ENCODE measurements around the gene ARPC1B. TPM values are rescaled to one million over a fixed set of nuclear protein-coding genes. Genes with fewer than 3 reads are reported as not detected.
A peak's percentile ranks its signal among the peaks of the same experiment; 100 is the strongest.

Gene ARPC1B
- total RNA-seq, 1 experiment from 2014 or later = 231 TPM

DNA sequence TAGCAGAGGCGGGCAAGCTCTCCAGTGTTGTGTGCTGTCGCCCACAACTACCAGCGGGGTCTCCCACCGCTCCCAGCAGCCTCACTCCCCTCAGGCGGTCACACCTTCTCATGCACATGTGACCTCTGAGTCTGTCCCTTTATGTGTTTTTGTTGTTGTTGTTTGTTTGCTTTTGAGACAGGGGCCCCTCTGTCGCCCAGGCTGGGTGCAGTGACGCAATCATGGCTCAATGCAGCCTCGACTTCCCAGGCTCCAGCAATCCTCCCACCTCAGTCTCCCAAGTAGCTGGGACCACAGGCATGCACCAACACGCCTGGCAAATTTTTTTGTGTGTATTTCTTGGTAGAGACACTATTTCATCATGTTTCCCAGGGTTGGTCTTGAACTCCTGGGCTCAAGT, 65.7 kb downstream of the ARPC1B start:
- Histone ChIP-seq H3K9me3 (replicated peaks) (no peaks in the 10 kb centered on the region), H3K27me3 (replicated peaks) (no peaks in the 10 kb centered on the region), H3K27ac (no peak overlapping the region), H3K4me3 (peak overlapping the region; percentile 77; the same call in 1 of the 2 replicates), H3K36me3 (peaks cover 49% of the 10 kb centered on the region), H3K4me1 (replicated peaks) (peaks cover 13% of the 10 kb centered on the region)
- DNase-seq (ENCODE audit: low read depth in 1 of 2, low spot score in 2 of 2) = no peak

Other genes starting within 250 kb of the ARPC1B start
- gene SMURF1, start 230.6 kb upstream of the ARPC1B start, total RNA-seq (2014; rRNA removed; shearing (Covaris generic)) = 19.0 and 20.3 TPM in 2 replicates
- not detected in 2 replicates for gene KPNA7, start 166.6 kb upstream of the ARPC1B start, total RNA-seq (2014; rRNA removed; shearing (Covaris generic))
- 0.41 TPM in 1 of 2 replicates, not detected in the other for gene MYH16, start 101.9 kb upstream of the ARPC1B start, total RNA-seq (2014; rRNA removed; shearing (Covaris generic))
- 186 and 242 TPM in 2 replicates for gene ARPC1A, start 48.8 kb upstream of the ARPC1B start, total RNA-seq (2014; rRNA removed; shearing (Covaris generic))
- gene PDAP1, start 33.9 kb downstream of the ARPC1B start, total RNA-seq (2014; rRNA removed; shearing (Covaris generic)) = 150 and 155 TPM in 2 replicates
- gene BUD31, start 34.2 kb downstream of the ARPC1B start, total RNA-seq (2014; rRNA removed; shearing (Covaris generic)) = 109 and 152 TPM in 2 replicates
- gene PTCD1, start 64.1 kb downstream of the ARPC1B start, total RNA-seq (2014; rRNA removed; shearing (Covaris generic)) = 2.2 and 7.3 TPM in 2 replicates
- gene CPSF4, start 64.2 kb downstream of the ARPC1B start, total RNA-seq (2014; rRNA removed; shearing (Covaris generic)) = 32.7 and 39.6 TPM in 2 replicates
- 650 and 1,516 TPM in 2 replicates for gene ATP5MF, start 91.4 kb downstream of the ARPC1B start, total RNA-seq (2014; rRNA removed; shearing (Covaris generic))
- gene ZNF789, start 98.2 kb downstream of the ARPC1B start, total RNA-seq (2014; rRNA removed; shearing (Covaris generic)) = 3.1 and 11.4 TPM in 2 replicates
- gene ZNF394, start 125.6 kb downstream of the ARPC1B start, total RNA-seq (2014; rRNA removed; shearing (Covaris generic)) = 16.3 and 24.0 TPM in 2 replicates
- gene ZKSCAN5, start 129.9 kb downstream of the ARPC1B start, total RNA-seq (2014; rRNA removed; shearing (Covaris generic)) = 10.2 and 16.1 TPM in 2 replicates
- 6.8 and 7.9 TPM in 2 replicates for gene FAM200A, start 177.4 kb downstream of the ARPC1B start, total RNA-seq (2014; rRNA removed; shearing (Covaris generic))
- gene ZNF655, start 183.9 kb downstream of the ARPC1B start, total RNA-seq (2014; rRNA removed; shearing (Covaris generic)) = 107 and 109 TPM in 2 replicates
- gene TMEM225B, start 223.5 kb downstream of the ARPC1B start, total RNA-seq (2014; rRNA removed; shearing (Covaris generic)) = 0.41 and 1.1 TPM in 2 replicates
- gene ZSCAN25, start 242.2 kb downstream of the ARPC1B start, total RNA-seq (2014; rRNA removed; shearing (Covaris generic)) = 26.9 and 28.3 TPM in 2 replicates

Measured in SJSA1 (cell line).